ENCODE measurements around the gene ZNF500. TPM values are rescaled to one million over a fixed set of nuclear protein-coding genes. Genes with fewer than 3 reads are reported as not detected.

Gene ZNF500
- total and polyA plus RNA-seq, 10 of the 15 experiments (the other 5 are each of a cell fraction or from before 2014, with no cell fraction given), result 0.99 to 13.1 (median 5.5) TPM

GRCh38 chr16:4800290-4801041 is 33.5 kb upstream of the ZNF500 start:
- DNase-seq (ENCODE audit: low read depth, low spot score), result no peak
- no peaks in the 10 kb centered on the region for H3K27me3 ChIP-seq (replicated peaks in 1 of 2; ENCODE audit: control insufficient read depth in 2 of 2, insufficient read depth in 2 of 2, low read length in 1 of 2)
- SMC1A ChIA-PET (ENCODE audit: uncharacterized antibody, unreplicated experiment), result interaction anchor here (1.3 to 1.4 kb wide), 3 partner anchors 8 to 66 kb away, joined by 4 to 5 read pairs (median 4); partner anchors contain the start of genes ANKS3, DNAAF8 and ZNF500
- H3K4me1 ChIP-seq (ENCODE audit: control insufficient read depth, insufficient read depth, low read length), result peaks cover 20% of the 10 kb centered on the region
- H3K9ac ChIP-seq (ENCODE audit: control insufficient read depth, insufficient read depth, low read length), result peak overlapping the region; percentile 59
- POLR2A ChIA-PET, result interaction anchor here (1.7 to 2.1 kb wide), 2 partner anchors 32 to 66 kb away, joined by 5 to 8 read pairs; partner anchors contain the start of genes ANKS3 and DNAAF8
- BruUV-seq (replicated peaks), result no TSS peak
- WGBS (ENCODE audit: insufficient coverage, insufficient replicate concordance, low lambda C conversion rate, missing lambda C conversion rate), result 67% methylated on average over 17 of the region's 17 CpGs
- peaks cover 0 to 3% of the 10 kb centered on the region in 2 experiments; a peak in 2 of 4 replicates for H3K36me3 ChIP-seq (ENCODE audit: control insufficient read depth in 2 of 2, insufficient read depth in 2 of 2, low read length in 1 of 2)
- peak overlapping the region; percentile 79 for H2AFZ ChIP-seq (ENCODE audit: control insufficient read depth, low read depth, low read length)
- H3K4me2 ChIP-seq (ENCODE audit: control insufficient read depth, insufficient read depth), result peak overlapping the region; percentile 97
- peak overlapping the region; percentile 60 for H3K27ac ChIP-seq (ENCODE audit: control insufficient read depth, insufficient read depth)
- in situ Hi-C loops (cut with MboI) (no loop called here), intact Hi-C loops (cut with micrococcal nuclease; ENCODE audit: unreplicated experiment) (loop anchor here (10.0 kb wide), 2 partner anchors 154 to 186 kb away; partner anchors contain the start of genes SEC14L5 and UBALD1)
- peak; percentile 65 for FAIRE-seq
- ATAC-seq, result peak; percentile 44
- RAD21 ChIA-PET (ENCODE audit: unreplicated experiment), result interaction anchor here (1.0 to 1.2 kb wide), 2 partner anchors 32 to 66 kb away, joined by 5 to 6 read pairs; partner anchors contain the start of genes ANKS3 and DNAAF8
- H3K79me2 ChIP-seq (ENCODE audit: control insufficient read depth, insufficient read depth, low read length), result no peaks in the 10 kb centered on the region
- H4K20me1 ChIP-seq (ENCODE audit: control insufficient read depth, insufficient read depth), result no peaks in the 10 kb centered on the region
- peak overlapping the region; percentile 72 for H3K4me3 ChIP-seq
- CTCF ChIA-PET, result interaction anchor here (1.0 to 1.3 kb wide), 3 partner anchors 31 to 156 kb away, joined by 3 to 4 read pairs (median 3); no protein-coding TSS in a partner anchor
- no peaks in the 10 kb centered on the region for H3K9me3 ChIP-seq (replicated peaks; ENCODE audit: control insufficient read depth, insufficient read depth, low read length)
- TF ChIP-seq CHD4 (IDR thresholded peaks at IDR 0.05) (no peak), MEF2B (IDR thresholded peaks at IDR 0.05; ENCODE audit: partially characterized antibody, poor library complexity, severe bottlenecking) (peak; percentile 76), SREBF2 (IDR thresholded peaks at IDR 0.05; ENCODE audit: low read length) (no peak), CEBPZ (IDR thresholded peaks at IDR 0.05; ENCODE audit: low read depth, low read length) (no peak), HSF1 (IDR thresholded peaks at IDR 0.05; ENCODE audit: low read depth, low read length) (no peak), RFX5 (IDR thresholded peaks at IDR 0.05; ENCODE audit: low read depth, low read length) (no peak), MAX (IDR thresholded peaks at IDR 0.05; ENCODE audit: low read depth, low read length) (no peak), PAX5 (IDR thresholded peaks at IDR 0.05; ENCODE audit: borderline replicate concordance, low read depth, low read length) (0 out of 2 replicates have a peak, but pooled peaks have one; percentile 10), KAT2A (conservative IDR thresholded peaks at IDR 0.05; ENCODE audit: control insufficient read depth, low read depth, low read length) (no peak), GABPA (IDR thresholded peaks at IDR 0.05; ENCODE audit: low read depth) (peak; percentile 90), RELB (IDR thresholded peaks at IDR 0.05; ENCODE audit: low read depth) (no peak), IKZF2 (IDR thresholded peaks at IDR 0.05) (peak in 1 of 2 experiments; percentile 10; a peak in 1 of 4 replicates), BHLHE40 (IDR thresholded peaks at IDR 0.05; ENCODE audit: borderline replicate concordance in 1 of 2, low read depth in 2 of 2, low read length in 1 of 2) (peak in 1 of 2 experiments; percentile 44; a peak in 1 of 4 replicates), POLR2AphosphoS5 (IDR thresholded peaks at IDR 0.05; ENCODE audit: low read length) (peak; percentile 50; the same call in 1 of the 2 replicates), NR2F1 (conservative IDR thresholded peaks at IDR 0.05) (no peak)
